Activated B cell treated with CpG ODN at 0.5 μM for 24 hours (primary cell): ENCODE data around the gene RFPL3. TPM values are rescaled to one million over a fixed set of nuclear protein-coding genes. Genes with fewer than 3 reads are reported as not detected.
"Not testable (repeated sequence)": the region's sequence is repeated elsewhere in the genome, so short reads cannot be mapped to it uniquely, and the experiment has no call there.

ENCODE experiments used
- ATAC-seq: fragments of 200-7000 bp; cut with Tn5 transposase; one replicate; pipeline ENCODE4 v1.10.0; 2021; ENCODE audit warnings: low read depth, mild to moderate bottlenecking, moderate library complexity
- CTCF ChIA-PET: fragments of 350-600 bp; sonication (Branson Sonifier 250); formaldehyde crosslinking; loops from one replicate; lab custom pipeline; 2021; ENCODE audit warnings: antibody characterized with exemption; lab: Charles Lee
- POLR2A ChIA-PET: fragments of 350-600 bp; sonication (Branson Sonifier 250); formaldehyde crosslinking; loops from one replicate; lab custom pipeline; 2021; ENCODE audit warnings: antibody characterized with exemption; lab: Charles Lee
- DNase-seq: peaks from one replicate; pipeline ENCODE4 v3.0.0; 2022
- H3K27ac Mint-ChIP-seq: one replicate; pipeline ENCODE4 v1.8.0; 2020; ENCODE audit warnings: mixed read lengths
- H3K27me3 Mint-ChIP-seq: one replicate; pipeline ENCODE4 v1.8.0; 2021; ENCODE audit warnings: mixed read lengths
- H3K36me3 Mint-ChIP-seq: one replicate; pipeline ENCODE4 v1.8.0; 2021; ENCODE audit warnings: low read depth, mixed read lengths
- H3K4me1 Mint-ChIP-seq: one replicate; pipeline ENCODE4 v1.8.0; 2021; ENCODE audit warnings: mixed read lengths
- H3K4me3 Mint-ChIP-seq: one replicate; pipeline ENCODE4 v1.8.0; 2020; ENCODE audit warnings: mild to moderate bottlenecking, mixed read lengths
- H3K9me3 Mint-ChIP-seq: one replicate; pipeline ENCODE4 v1.8.0; 2020; ENCODE audit warnings: mixed read lengths
- intact Hi-C: fragments of 100-400 bp; cut with micrococcal nuclease; formaldehyde crosslinking; loops from one replicate; pipeline ENCODE4 v1.15.1; 2024
- total RNA-seq: library from RNA; stranded (reverse); gene quantifications from 2 replicates; pipeline ENCODE4 v1.2.3, GENCODE V29; 2022
- TF ChIP-seq, protein P1 (sequence below): fragments of 200-600 bp; IDR thresholded peaks from one replicate; pipeline ENCODE4 v1.8.0; 2022; ENCODE audit warnings: antibody characterized with exemption, mild to moderate bottlenecking

The RFPL3 gene
- total RNA-seq, 1 donor from 2014 or later: not detected

DNA sequence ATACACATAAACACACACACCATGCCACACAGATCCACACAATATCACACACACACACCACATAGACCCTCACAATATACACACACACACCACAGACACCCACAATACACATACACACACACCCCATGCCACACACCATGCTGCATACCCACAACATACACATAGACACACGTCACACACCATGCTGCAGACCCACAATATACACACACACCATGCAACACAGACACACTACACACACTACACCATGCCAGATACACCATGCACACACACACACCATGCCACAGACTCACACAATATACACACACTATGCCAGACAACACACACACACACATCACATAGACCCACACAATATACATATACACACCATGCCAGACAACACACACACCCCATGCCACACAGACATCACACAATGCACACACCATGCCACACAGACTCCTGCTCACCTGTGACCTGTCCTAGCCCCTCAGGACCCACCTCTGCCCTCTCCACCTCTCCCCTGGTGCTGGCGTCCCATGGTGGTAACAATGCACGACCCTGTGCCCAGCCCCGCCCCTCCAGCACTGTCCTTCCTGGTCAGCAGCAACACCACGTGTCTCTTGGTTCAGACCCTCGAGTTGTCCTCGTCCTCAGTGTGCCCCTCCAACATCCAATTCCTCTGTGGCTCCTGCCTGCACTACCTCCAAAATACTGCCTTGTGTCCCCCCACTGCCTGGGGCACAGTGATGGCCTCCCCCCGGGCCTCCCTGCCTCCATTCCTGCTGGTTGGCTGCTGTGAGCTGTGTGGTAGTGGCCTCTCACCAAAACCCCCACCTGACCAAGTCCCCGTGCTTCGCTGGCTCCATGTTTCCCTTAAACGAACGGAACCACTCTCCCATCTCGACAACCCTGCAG is 23.7 kb upstream of the RFPL3 start:
- TF ChIP-seq, protein P1, sequence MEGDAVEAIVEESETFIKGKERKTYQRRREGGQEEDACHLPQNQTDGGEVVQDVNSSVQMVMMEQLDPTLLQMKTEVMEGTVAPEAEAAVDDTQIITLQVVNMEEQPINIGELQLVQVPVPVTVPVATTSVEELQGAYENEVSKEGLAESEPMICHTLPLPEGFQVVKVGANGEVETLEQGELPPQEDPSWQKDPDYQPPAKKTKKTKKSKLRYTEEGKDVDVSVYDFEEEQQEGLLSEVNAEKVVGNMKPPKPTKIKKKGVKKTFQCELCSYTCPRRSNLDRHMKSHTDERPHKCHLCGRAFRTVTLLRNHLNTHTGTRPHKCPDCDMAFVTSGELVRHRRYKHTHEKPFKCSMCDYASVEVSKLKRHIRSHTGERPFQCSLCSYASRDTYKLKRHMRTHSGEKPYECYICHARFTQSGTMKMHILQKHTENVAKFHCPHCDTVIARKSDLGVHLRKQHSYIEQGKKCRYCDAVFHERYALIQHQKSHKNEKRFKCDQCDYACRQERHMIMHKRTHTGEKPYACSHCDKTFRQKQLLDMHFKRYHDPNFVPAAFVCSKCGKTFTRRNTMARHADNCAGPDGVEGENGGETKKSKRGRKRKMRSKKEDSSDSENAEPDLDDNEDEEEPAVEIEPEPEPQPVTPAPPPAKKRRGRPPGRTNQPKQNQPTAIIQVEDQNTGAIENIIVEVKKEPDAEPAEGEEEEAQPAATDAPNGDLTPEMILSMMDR: no peak
- POLR2A ChIA-PET: no interaction called here
- Mint-ChIP-seq H3K4me1 (no peaks in the 10 kb centered on the region), H3K27me3 (peaks cover 24% of the 10 kb centered on the region), H3K36me3 (no peaks in the 10 kb centered on the region), H3K4me3 (no peak overlapping the region), H3K9me3 (no peaks in the 10 kb centered on the region), H3K27ac (no peak overlapping the region)
- DNase-seq: no peak
- CTCF ChIA-PET: no interaction called here
- intact Hi-C loops: no loop called here
- no peak for ATAC-seq

DNA sequence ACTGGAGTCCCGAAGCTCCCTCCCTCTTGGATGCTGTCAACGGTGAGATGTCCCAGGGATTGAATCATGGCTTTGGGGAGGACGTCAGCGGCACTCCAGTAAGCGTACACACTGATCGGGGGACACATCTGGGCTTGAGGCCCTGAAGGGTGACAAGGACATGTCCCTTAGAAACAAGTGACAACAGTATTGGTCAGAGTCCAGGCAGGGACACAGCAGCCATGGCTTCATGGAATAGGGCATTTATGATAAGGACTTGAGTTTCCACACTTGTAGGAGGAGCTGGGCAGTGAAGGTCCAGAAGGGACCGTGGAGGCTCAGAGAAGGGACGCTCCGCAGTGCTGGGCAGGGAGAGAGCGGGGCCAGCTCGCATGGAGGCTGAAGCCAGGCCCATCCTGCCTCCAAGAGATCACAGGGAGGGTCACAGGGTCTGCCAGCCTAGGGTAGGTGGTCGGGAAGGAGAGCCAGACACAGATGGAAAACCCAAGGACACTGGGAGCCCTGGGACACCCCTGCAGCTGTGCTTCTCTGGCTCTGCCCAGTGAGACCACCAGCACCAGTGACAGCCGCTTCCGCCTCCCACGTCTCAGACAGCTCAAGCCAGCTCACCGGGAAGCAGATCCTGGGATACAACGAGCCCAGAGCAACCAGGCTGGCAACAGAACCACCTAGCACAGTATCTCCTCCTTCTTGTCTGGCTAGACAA is 22.9 kb upstream of the RFPL3 start:
- intact Hi-C loops: no loop called here
- H3K27me3 Mint-ChIP-seq: peaks cover 24% of the 10 kb centered on the region
- TF ChIP-seq, protein P1: no peak
- ChIA-PET POLR2A (no interaction called here), CTCF (no interaction called here)
- no peaks in the 10 kb centered on the region for H3K9me3 Mint-ChIP-seq
- no peak overlapping the region for H3K4me3 Mint-ChIP-seq
- H3K36me3 Mint-ChIP-seq: no peaks in the 10 kb centered on the region
- no peak overlapping the region for H3K27ac Mint-ChIP-seq
- no peaks in the 10 kb centered on the region for H3K4me1 Mint-ChIP-seq
- DNase-seq (no peak), ATAC-seq (no peak)

DNA sequence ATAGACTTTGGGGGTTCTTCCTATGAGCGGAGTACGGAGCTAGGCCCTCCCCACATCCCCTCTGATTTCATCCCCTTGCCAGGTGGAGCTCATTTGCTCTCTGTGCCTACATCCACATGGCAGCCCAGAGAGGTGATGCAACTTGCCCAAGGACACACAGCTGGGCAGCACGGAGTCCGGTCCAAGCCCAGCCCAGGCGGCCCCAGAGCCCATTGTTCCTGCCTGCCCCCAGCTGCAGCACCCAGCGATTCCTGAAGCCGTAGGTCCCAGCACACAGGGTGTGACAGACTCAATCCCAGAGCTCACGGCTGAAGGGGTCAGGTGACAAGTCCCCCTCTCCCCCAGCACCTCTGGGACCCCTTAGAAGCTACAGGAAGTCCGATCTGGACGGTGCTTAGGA is 22.2 kb upstream of the RFPL3 start:
- no peak overlapping the region for H3K27ac Mint-ChIP-seq
- DNase-seq (no peak), ATAC-seq (no peak)
- no peaks in the 10 kb centered on the region for H3K36me3 Mint-ChIP-seq
- H3K4me3 Mint-ChIP-seq: no peak overlapping the region
- ChIA-PET POLR2A (no interaction called here), CTCF (no interaction called here)
- intact Hi-C loops: no loop called here
- no peaks in the 10 kb centered on the region for H3K9me3 Mint-ChIP-seq
- TF ChIP-seq, protein P1: no peak
- H3K27me3 Mint-ChIP-seq: peaks cover 28% of the 10 kb centered on the region
- no peaks in the 10 kb centered on the region for H3K4me1 Mint-ChIP-seq

DNA sequence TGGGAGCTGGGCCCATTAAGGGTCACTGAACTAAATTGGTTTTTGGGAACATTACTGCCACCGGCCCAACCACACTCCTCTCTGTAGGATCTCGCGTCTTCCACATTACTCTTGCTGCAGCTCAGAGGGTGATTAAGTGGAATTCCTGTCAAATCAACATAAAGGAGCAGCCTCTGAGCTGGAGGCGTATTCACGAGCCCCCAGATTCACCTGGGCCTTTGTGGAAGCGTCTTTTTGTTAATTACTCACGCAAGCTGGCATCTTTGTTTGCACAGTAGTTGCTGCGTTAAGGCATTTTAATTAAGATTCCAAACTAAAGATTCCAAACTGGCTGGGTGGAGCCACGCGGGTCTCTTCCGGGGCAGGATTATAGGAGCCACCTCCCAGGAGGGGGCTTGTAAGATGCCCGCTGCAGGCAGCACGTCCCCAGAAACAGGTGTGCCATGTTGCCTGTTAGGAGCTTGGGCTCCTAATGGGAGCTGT is 21.5 kb upstream of the RFPL3 start:
- CTCF ChIA-PET: no interaction called here
- ATAC-seq (no peak), DNase-seq (no peak)
- Mint-ChIP-seq H3K4me3 (no peak overlapping the region), H3K36me3 (no peaks in the 10 kb centered on the region), H3K27me3 (peaks cover 32% of the 10 kb centered on the region), H3K27ac (no peak overlapping the region), H3K9me3 (no peaks in the 10 kb centered on the region), H3K4me1 (no peaks in the 10 kb centered on the region)
- TF ChIP-seq, protein P1: no peak
- intact Hi-C loops: no loop called here
- POLR2A ChIA-PET: no interaction called here

DNA sequence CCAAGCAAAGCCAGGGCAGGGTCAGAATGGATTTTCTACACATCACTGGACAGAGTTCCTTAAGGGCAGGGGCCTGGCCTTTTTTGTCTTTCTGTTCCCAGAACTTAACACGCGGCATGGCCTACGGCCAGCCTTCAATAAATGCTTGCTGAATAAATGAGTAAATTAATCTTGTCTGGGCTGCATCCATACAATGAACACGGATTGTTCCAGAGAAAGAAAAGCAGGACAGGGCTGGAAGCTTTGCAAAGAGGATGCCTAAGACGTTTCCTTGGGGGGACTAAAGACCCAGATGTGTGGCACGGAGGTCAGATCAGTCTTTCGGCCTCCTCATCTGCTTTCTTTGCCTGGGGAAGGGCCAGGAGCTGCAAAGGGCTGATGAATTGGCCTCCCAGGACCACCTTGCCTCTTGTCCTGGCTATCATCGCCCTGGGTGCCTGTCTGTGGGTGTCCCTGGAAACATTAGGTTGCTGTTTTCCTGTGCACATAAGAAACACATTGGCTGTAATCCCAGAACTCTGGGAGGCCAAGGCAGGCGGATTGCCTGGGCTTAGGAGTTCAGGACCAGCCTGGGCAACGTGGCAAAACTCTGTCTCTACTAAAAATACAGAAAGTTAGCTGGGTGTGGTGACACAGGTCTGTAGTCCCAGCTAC is 20.8 kb upstream of the RFPL3 start:
- Mint-ChIP-seq H3K36me3 (no peaks in the 10 kb centered on the region), H3K4me3 (no peak overlapping the region), H3K27ac (no peak overlapping the region), H3K27me3 (peaks cover 34% of the 10 kb centered on the region), H3K9me3 (no peaks in the 10 kb centered on the region), H3K4me1 (no peaks in the 10 kb centered on the region)
- ChIA-PET POLR2A (no interaction called here), CTCF (no interaction called here)
- TF ChIP-seq, protein P1: no peak
- DNase-seq (no peak), ATAC-seq (no peak)
- intact Hi-C loops: no loop called here

DNA sequence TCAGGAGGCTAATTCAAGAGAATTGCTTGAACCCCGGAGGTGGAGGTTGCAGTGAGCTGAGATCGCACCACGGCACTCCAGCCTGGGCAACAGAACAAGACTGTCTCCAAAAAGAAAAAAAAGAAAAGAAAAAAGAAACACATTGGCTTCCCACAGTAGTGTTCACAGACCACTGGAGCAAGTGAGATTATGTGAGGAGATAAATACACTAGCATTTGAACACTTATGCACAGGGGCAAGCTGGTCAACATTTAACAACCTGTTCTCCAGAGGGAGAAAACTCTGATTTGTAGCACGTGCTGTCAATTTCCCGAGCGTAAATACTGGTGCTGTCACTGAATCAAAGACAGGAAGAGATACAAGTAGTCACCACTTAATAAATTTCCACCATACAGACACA is 20.2 kb upstream of the RFPL3 start:
- H3K36me3 Mint-ChIP-seq, H3K27ac Mint-ChIP-seq, H3K4me3 Mint-ChIP-seq, DNase-seq, intact Hi-C loops, ATAC-seq, H3K4me1 Mint-ChIP-seq, POLR2A ChIA-PET, H3K9me3 Mint-ChIP-seq, CTCF ChIA-PET: not testable (repeated sequence)
- peaks cover 30% of the 10 kb centered on the region for H3K27me3 Mint-ChIP-seq
